Frontal cortex (tissue), 4 donors: ENCODE measurements around the gene INO80C. TPM values are rescaled to one million over a fixed set of nuclear protein-coding genes. Genes with fewer than 3 reads are reported as not detected.
"Not testable (repeated sequence)": the region's sequence is repeated elsewhere in the genome, so short reads cannot be mapped to it uniquely, and the experiment has no call there.

Experiments used
- DNase-seq, 2 donors: peaks; one replicate each; pipeline ENCODE4 v3.0.0; 2012; ENCODE audit warnings: low spot score in 2 of 2
- FAIRE-seq: peaks from 2 replicates; lab custom pipeline; 2012; peaks lifted over from hg19 to GRCh38; lab: Jason Lieb, UNC
- total RNA-seq: library from RNA; depleted of rRNA; stranded (reverse); fragments of >200 nt; gene quantifications from one replicate; pipeline ENCODE4 v1.2.3, GENCODE V29; 2014
- donor health status: control.
- donor health status: control.
- donor health status: control.

Gene INO80C
- total RNA-seq, 1 donor from 2014 or later = 7.3 TPM

GRCh38 chr18:35466334-35466733 lies 31.4 kb downstream of the INO80C start:
- no peak for DNase-seq
- FAIRE-seq = no peak

GRCh38 chr18:35465329-35465728 lies 32.4 kb downstream of the INO80C start:
- FAIRE-seq (no peak), DNase-seq (no peak)

GRCh38 chr18:35464831-35465279 lies 32.9 kb downstream of the INO80C start:
- DNase-seq (no peak), FAIRE-seq (no peak)

- no peak for FAIRE-seq
- no peak for DNase-seq
These were observed 33.9 kb downstream of the INO80C start for GRCh38 chr18:35463827-35464226.

GRCh38 chr18:35463050-35463449 lies 34.7 kb downstream of the INO80C start:
- FAIRE-seq (no peak), DNase-seq (no peak)

- DNase-seq (no peak), FAIRE-seq (no peak)
These were observed 37.0 kb downstream of the INO80C start for GRCh38 chr18:35460736-35461161.

GRCh38 chr18:35459997-35460396 lies 37.8 kb downstream of the INO80C start:
- FAIRE-seq (no peak), DNase-seq (no peak)

- DNase-seq (no peak), FAIRE-seq (no peak)
These were observed 38.9 kb downstream of the INO80C start for GRCh38 chr18:35458677-35459441.

- FAIRE-seq (no peak), DNase-seq (no peak)
These were observed 39.5 kb downstream of the INO80C start for GRCh38 chr18:35458271-35458670.

- DNase-seq = no peak
- no peak for FAIRE-seq
These were observed 40.5 kb downstream of the INO80C start for GRCh38 chr18:35457140-35457704.

GRCh38 chr18:35455926-35456763 lies 41.6 kb downstream of the INO80C start:
- FAIRE-seq (no peak), DNase-seq (no peak)

- no peak for DNase-seq
- FAIRE-seq = no peak
These were observed 43.0 kb downstream of the INO80C start for GRCh38 chr18:35454803-35455202.

GRCh38 chr18:35453065-35453464 lies 44.7 kb downstream of the INO80C start:
- DNase-seq, FAIRE-seq: not testable (repeated sequence)

- FAIRE-seq = no peak
- no peak for DNase-seq
These were observed 45.8 kb downstream of the INO80C start for GRCh38 chr18:35451916-35452315.

GRCh38 chr18:35451032-35451431 lies 46.7 kb downstream of the INO80C start:
- no peak for FAIRE-seq

GRCh38 chr18:35444636-35445035 lies 53.1 kb downstream of the INO80C start:
- FAIRE-seq = no peak
- DNase-seq = peak in 1 of 2 donors; percentile 21

More at GRCh38 chr18:35451032-35451431, 46.7 kb downstream of the INO80C start:
- DNase-seq = no peak

- DNase-seq (no peak), FAIRE-seq (no peak)
These were observed 53.9 kb downstream of the INO80C start for GRCh38 chr18:35443847-35444246.

- DNase-seq (no peak), FAIRE-seq (no peak)
These were observed 54.3 kb downstream of the INO80C start for GRCh38 chr18:35443434-35443833.

- no peak for FAIRE-seq
These were observed 55.1 kb downstream of the INO80C start for GRCh38 chr18:35442701-35443100.

GRCh38 chr18:35441857-35442595 lies 55.7 kb downstream of the INO80C start:
- FAIRE-seq = no peak
- DNase-seq = no peak

More at GRCh38 chr18:35442701-35443100, 55.1 kb downstream of the INO80C start:
- no peak for DNase-seq
